NCI-H446 (cell line): ENCODE data around the gene ZC3H12A.
A peak's percentile ranks its signal among the peaks of the same experiment; 100 is the strongest.
"Not testable (repeated sequence)": the region's sequence is repeated elsewhere in the genome, so short reads cannot be mapped to it uniquely, and the experiment has no call there.

Experiments
- DNase-seq, 2 experiments: peaks; one replicate each; lab custom pipeline; 2025; lab: John Stamatoyannopoulos, UW

Gene ZC3H12A

GRCh38 chr1:37502104-37502503 is 27.7 kb downstream of the ZC3H12A start:
- DNase-seq = no peak

- not testable (repeated sequence) for DNase-seq
These were observed 28.4 kb downstream of the ZC3H12A start for GRCh38 chr1:37502791-37503190.

- no peak for DNase-seq
These were observed 32.4 kb downstream of the ZC3H12A start for GRCh38 chr1:37506740-37507139.

- DNase-seq = no peak
These were observed 34.8 kb downstream of the ZC3H12A start for GRCh38 chr1:37509181-37509580.

DNA sequence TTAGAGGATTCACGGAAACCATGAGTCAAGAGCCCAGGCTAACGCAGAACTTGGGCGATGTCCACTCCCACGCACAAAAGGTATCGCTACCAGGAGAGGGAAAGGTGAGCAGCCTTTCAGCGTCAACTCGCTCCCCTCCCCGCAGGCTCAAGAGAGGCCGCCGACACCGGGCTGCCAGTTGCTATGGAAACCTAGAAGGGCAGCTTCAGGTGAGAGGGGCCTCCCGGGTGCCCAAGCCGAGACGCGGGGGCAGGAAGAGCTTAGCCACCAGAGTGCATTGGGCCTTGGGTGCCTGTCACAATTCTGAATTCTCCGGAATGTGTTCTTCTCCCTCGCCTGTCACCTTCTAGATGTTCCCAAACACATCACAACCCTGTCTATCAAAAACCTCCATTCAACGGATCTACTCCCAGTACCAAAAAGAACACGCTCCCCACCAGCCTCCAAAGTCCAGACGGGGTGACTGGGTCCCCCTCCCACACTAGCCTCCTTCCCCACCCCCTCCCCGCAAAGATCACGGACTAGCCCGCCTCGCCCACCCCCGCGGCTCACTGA is 39.5 kb downstream of the ZC3H12A start:
- no peak for DNase-seq

- DNase-seq = peak; percentile 65 to 84
These were observed 40.2 kb downstream of the ZC3H12A start, which contains the start of gene MEAF6 for GRCh38 chr1:37514350-37515184. Gene MEAF6, minus strand, starts transcription at chr1:37514766. Its CDS starts 20 bp downstream, at chr1:37514746.

GRCh38 chr1:37515185-37516034 is 41.0 kb downstream of the ZC3H12A start:
- DNase-seq = no peak

- DNase-seq = no peak
These were observed 43.2 kb downstream of the ZC3H12A start for GRCh38 chr1:37517569-37517968.

DNA sequence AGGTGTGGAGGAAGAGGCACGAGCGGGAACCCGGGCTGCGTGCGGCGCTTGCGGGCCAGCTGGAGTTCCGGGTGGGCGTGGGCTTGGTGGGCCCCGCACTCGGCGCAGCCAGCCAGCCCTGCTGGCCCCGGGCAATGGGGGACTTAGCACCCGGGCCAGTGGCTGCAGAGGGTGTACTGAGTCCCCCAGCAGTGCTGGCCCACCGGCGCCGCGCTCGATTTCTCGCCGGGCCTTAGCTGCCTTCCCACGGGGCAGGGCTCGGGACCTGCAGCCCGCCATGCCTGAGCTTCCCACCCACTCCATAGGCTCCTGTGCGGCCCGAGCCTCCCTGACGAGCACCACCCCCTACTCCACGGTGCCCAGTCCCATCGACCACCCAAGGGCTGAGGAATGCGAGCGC is 43.9 kb downstream of the ZC3H12A start:
- not testable (repeated sequence) for DNase-seq

- not testable (repeated sequence) for DNase-seq
These were observed 44.5 kb downstream of the ZC3H12A start for GRCh38 chr1:37518929-37519328.

DNA sequence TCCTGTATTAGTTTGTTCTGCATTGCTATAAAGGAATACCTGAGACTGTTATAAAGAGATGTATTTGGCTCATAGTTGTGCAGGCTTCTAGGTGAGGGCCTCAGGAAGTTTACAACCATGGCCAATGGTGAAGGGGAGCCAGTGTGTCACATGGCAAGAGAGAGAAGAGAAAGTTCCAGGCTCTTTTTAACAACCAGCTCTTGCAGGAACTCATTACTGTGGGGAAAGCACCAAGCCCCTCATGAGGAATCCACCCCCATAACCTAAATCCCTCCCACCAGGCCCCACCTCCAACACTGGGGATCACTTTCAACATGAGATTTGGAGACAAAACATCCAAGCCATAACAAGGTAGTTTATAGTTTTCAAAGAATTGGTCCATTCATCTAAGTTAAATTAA is 45.2 kb downstream of the ZC3H12A start:
- no peak for DNase-seq

GRCh38 chr1:37529888-37530287 is 55.5 kb downstream of the ZC3H12A start:
- not testable (repeated sequence) for DNase-seq

DNA sequence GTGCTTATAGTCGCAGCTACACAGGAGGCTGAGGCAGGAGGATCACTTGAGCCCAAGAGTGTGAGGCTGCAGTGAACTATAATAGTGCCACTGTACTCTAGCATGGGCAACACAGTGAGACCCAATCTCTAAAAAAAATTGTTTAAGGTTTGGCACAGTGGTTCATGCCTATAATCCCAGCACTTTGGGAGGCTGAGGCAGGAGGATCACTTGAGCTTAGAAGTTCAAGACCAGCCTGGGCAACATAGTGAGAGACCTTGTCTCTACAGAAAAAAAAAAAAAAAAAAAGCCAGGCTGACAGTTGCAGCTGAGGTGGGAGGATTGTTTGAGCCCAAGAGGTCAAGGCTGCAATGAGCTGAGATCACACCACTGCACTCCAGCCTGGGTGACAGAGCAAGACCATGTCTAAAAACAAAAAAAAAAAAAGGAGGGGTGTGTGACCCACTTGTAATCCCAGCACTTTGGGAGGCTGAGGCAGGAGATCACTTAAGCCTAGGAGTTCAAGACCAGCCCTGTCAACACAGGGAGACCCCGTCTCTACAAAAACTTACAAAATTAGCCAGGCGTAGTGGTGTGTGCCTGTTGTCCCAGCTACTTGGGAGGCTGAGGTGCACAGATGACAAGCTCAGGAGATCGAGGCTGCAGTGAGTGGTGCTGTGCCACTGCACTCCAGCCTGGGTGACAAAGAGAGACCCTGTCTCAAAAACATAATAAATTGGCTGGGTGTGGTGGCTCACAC is 58.2 kb downstream of the ZC3H12A start:
- DNase-seq = not testable (repeated sequence)

DNA sequence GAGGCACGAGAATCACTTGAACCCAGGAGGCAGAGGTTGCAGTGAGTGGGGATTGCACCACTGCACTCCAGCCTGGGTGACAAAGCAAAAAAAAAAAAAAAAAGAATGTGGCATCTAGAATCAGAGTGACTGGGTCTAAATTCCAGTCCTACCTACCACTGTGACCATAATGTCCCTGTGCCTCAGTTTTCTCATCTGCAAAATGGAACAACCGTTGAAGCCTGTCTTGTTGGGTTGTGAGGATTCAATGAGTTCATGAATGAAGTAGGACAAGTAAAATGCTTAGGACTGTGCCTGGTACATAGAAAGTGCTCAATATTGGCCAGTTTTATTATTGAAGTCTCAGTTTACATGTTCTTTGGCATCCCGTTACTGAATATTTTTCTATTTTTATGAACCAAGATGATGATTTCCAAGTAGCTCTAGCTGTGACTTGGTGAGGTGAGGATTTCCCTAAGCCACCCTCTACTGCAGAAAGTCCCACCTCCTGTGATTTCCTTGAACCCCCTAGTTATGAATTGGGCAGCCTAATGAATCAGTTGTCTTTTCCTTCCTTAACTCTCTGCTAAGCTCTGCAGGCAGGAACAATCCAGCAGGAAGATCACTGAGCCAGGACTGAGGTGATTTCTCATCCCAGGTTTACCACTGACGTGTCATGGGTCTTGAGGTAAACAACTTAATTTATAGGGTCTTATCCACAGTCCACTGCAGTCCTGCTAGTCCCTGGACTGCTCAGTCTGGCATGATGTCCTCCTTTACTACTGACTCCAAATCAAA is 59.1 kb downstream of the ZC3H12A start:
- DNase-seq = no peak
